Thyroid gland (tissue), 4 donors: ENCODE results near the gene DACH2. TPM values are rescaled to one million over a fixed set of nuclear protein-coding genes. Genes with fewer than 3 reads are reported as not detected.

ENCODE experiments used
- DNase-seq, 2 donors: peaks; one replicate each; pipeline ENCODE4 v3.0.0-alpha.2; 2019
- H3K27ac ChIP-seq, 3 donors: fragments of 200-600 bp; sonication (generic); 1 replicate in 2 of 3; 2 replicates in 1 of 3; pipeline ENCODE4 v1.5.1; 2016 to 2019; ENCODE audit warnings: mild to moderate bottlenecking in 1 of 3, moderate library complexity in 1 of 3
- H3K27me3 ChIP-seq: fragments of 200-600 bp; sonication (generic); one replicate; pipeline ENCODE4 v1.5.1; 2019
- H3K36me3 ChIP-seq, 2 donors: fragments of 200-600 bp; sonication (generic); one replicate each; pipeline ENCODE4 v1.5.1; 2016 to 2019
- H3K4me1 ChIP-seq, 2 donors: fragments of 200-600 bp; sonication (generic); one replicate each; pipeline ENCODE4 v1.5.1; 2017 to 2019
- H3K4me3 ChIP-seq, 3 donors: fragments of 200-600 bp; sonication (generic); replicated peaks in 1 of 3; 1 replicate in 2 of 3; 2 replicates in 1 of 3; pipeline ENCODE4 v1.5.1; 2016; ENCODE audit warnings: mild to moderate bottlenecking in 1 of 3
- H3K9me3 ChIP-seq: fragments of 200-600 bp; sonication (generic); one replicate; pipeline ENCODE4 v1.5.1; 2017
- POLR2A ChIP-seq, 2 donors: fragments of 450-650 bp; IDR thresholded peaks; one replicate each; pipeline ENCODE4 v1.6.1; 2017; ENCODE audit warnings: antibody characterized with exemption in 2 of 2, mild to moderate bottlenecking in 2 of 2, moderate library complexity in 1 of 2
- WGBS, 2 donors: methylation state at CpG; one replicate each; pipeline ENCODE4 v1.1.5; 2017; 5-methylcytosine and 5-hydroxymethylcytosine counted together
- intact Hi-C: fragments of 100-400 bp; cut with DNase I; formaldehyde crosslinking; loops from one replicate; pipeline ENCODE4 v1.15.1; 2023
- total RNA-seq, 4 donors: library from RNA; depleted of rRNA; stranded (reverse); fragments of >200 nt; gene quantifications; one replicate each; pipeline ENCODE4 v1.2.3, GENCODE V29; 2016
- TF ChIP-seq, protein P1 (sequence below), 6 experiments: fragments of 200-600 bp in 3 of 6; fragments of 450-650 bp in 3 of 6; sonication (generic) in 3 of 6; IDR thresholded peaks; one replicate each; pipeline ENCODE4 v1.5.1; 2016 to 2019; ENCODE audit warnings: antibody characterized with exemption in 6 of 6, mild to moderate bottlenecking in 2 of 6, inconsistent platforms in 1 of 6, moderate library complexity in 1 of 6

DACH2 gene
- total RNA-seq, 4 donors from 2014 or later, result 0.13 to 0.54 (median 0.33) TPM; not detected in 1

DNA sequence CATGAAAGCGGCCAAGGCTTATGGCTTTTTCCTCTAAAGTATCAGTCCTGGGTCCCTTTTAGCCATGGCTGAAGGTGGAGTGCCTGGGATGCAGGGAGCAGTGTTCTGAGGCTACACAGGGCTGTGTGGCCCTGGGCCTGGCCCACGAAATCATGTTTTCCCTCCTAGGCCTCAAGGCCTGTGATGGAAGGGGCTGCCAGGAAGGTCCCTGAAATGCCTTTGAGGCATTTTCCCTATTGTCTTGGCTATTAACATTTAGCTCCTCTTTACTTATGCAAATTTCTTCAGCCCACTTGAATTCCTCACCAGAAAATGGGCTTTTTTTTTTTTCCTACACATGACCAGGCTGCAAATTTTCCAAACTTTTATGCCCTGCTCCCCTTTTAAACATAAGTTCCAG is 657.0 kb downstream of the DACH2 start:
- Histone ChIP-seq H3K4me3 (no peak overlapping the region), H3K9me3 (no peaks in the 10 kb centered on the region), H3K36me3 (no peaks in the 10 kb centered on the region), H3K27me3 (no peaks in the 10 kb centered on the region), H3K27ac (no peak overlapping the region), H3K4me1 (no peaks in the 10 kb centered on the region)
- no peak for DNase-seq
- 67 to 100% methylated on average over 1 to 2 of the region's 2 CpGs for WGBS, 2 donors
- TF ChIP-seq, protein P1, sequence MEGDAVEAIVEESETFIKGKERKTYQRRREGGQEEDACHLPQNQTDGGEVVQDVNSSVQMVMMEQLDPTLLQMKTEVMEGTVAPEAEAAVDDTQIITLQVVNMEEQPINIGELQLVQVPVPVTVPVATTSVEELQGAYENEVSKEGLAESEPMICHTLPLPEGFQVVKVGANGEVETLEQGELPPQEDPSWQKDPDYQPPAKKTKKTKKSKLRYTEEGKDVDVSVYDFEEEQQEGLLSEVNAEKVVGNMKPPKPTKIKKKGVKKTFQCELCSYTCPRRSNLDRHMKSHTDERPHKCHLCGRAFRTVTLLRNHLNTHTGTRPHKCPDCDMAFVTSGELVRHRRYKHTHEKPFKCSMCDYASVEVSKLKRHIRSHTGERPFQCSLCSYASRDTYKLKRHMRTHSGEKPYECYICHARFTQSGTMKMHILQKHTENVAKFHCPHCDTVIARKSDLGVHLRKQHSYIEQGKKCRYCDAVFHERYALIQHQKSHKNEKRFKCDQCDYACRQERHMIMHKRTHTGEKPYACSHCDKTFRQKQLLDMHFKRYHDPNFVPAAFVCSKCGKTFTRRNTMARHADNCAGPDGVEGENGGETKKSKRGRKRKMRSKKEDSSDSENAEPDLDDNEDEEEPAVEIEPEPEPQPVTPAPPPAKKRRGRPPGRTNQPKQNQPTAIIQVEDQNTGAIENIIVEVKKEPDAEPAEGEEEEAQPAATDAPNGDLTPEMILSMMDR (IDR thresholded peaks at IDR 0.05), result no peak
- no peak for TF ChIP-seq POLR2A (IDR thresholded peaks at IDR 0.05)
- intact Hi-C loops, result no loop called here

DNA sequence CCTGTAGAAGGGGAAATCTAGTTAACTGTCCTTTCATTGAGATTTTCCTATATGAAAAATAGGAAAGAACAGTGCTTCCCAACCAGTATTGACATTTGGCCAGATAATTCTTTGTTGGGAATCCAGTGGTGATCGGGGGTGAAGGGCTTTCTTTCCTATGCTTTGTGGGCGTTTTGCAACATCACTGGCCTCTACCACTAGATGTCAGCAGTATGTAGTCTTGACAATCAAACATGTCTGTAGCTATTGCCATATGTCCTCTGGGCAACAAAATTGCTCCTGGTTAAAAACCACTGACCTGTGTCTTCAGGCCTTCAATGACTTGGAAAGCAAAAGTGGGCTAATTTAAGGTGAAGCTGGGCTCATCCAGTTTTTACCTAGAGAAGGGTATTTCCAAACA is 658.5 kb downstream of the DACH2 start:
- WGBS, 2 donors, result 23 to 29% methylated on average over 2 of the region's 2 CpGs
- H3K4me3 ChIP-seq, result no peak overlapping the region
- no peak overlapping the region for H3K27ac ChIP-seq
- no peaks in the 10 kb centered on the region for H3K9me3 ChIP-seq
- DNase-seq, result no peak
- intact Hi-C loops, result no loop called here
- TF ChIP-seq POLR2A (IDR thresholded peaks at IDR 0.05), result no peak
- TF ChIP-seq, protein P1 (IDR thresholded peaks at IDR 0.05), result no peak
- H3K27me3 ChIP-seq, result no peaks in the 10 kb centered on the region
- no peaks in the 10 kb centered on the region for H3K4me1 ChIP-seq
- no peaks in the 10 kb centered on the region for H3K36me3 ChIP-seq

DNA sequence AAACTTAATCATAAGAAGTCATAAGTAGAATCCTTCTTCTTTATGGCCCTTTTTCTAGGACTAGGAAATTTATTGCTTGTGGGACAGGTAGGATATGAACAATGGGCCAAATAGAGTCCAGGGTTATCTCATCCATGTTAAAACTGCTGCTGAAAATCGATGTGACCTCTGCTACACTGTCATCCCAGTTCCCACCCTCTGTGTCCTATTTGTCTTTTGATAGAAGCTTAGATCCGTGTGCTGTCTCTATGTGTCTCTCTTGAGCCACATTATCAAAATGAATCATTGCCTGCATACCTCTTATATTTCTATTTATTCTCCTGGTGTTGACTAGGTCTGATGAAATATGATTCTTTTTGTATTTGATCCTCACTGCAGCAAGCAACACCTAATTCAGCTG is 661.4 kb downstream of the DACH2 start:
- intact Hi-C loops, result no loop called here
- 71 to 91% methylated on average over 2 of the region's 2 CpGs for WGBS, 2 donors

DNA sequence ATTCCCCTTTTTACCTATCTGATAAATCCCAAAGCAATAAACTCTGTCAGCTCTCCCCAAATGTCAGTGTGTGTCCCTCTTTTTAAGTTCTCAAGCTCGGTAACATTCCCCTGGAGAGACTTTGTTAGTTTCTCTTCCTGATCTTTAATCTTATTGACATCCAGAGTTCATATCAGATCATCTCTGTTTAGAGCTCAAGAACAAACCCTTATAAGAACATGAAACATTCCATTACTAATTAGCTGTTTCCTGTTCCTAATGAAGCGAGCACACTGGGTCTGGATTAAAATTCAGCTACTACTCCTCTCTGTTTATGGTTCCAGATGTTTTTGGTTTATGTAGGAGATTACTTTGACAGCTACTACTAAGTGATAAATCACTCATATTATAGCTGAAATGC is 681.5 kb downstream of the DACH2 start:
- H3K27me3 ChIP-seq, result no peaks in the 10 kb centered on the region
- no peaks in the 10 kb centered on the region for H3K9me3 ChIP-seq
- TF ChIP-seq, protein P1 (IDR thresholded peaks at IDR 0.05), result no peak
- TF ChIP-seq POLR2A (IDR thresholded peaks at IDR 0.05), result no peak
- intact Hi-C loops, result no loop called here
- no peak overlapping the region for H3K27ac ChIP-seq
- DNase-seq, result no peak
- H3K4me3 ChIP-seq, result no peak overlapping the region
- no peaks in the 10 kb centered on the region for H3K4me1 ChIP-seq
- WGBS, 2 donors, result 50 to 70% methylated on average over 2 of the region's 2 CpGs
- H3K36me3 ChIP-seq, result no peaks in the 10 kb centered on the region

More for the DNA sequence above, 661.4 kb downstream of the DACH2 start:
- H3K36me3 ChIP-seq, result no peaks in the 10 kb centered on the region
- H3K27ac ChIP-seq, result no peak overlapping the region
- H3K27me3 ChIP-seq, result no peaks in the 10 kb centered on the region
- TF ChIP-seq, protein P1 (IDR thresholded peaks at IDR 0.05), result no peak
- no peak for TF ChIP-seq POLR2A (IDR thresholded peaks at IDR 0.05)
- DNase-seq, result no peak
- no peak overlapping the region for H3K4me3 ChIP-seq
- H3K4me1 ChIP-seq, result no peaks in the 10 kb centered on the region
- H3K9me3 ChIP-seq, result no peaks in the 10 kb centered on the region

DNA sequence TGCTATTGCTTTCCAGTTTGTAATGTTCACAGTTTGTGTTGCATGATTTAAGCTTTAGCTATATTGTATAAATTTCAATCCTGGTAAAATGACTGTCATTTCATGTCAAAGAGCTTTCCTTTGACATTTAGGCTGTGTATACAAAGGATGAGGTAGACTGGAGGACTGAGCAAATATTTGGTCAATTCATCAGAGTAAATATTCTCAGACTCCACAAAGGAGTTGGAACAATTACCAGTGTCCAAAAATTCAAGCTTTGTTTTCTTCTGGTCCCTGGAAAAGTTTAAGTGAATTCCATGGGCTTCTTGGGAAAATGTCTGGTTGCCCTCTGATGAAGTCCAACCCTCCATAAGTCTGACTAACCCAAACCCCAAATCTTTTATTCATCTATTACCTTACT is 682.4 kb downstream of the DACH2 start:
- intact Hi-C loops, result no loop called here

More for the DNA sequence above, 682.4 kb downstream of the DACH2 start:
- no peak for TF ChIP-seq POLR2A (IDR thresholded peaks at IDR 0.05)
- TF ChIP-seq, protein P1 (IDR thresholded peaks at IDR 0.05), result no peak
- Histone ChIP-seq H3K27ac (no peak overlapping the region), H3K9me3 (no peaks in the 10 kb centered on the region), H3K27me3 (no peaks in the 10 kb centered on the region), H3K4me1 (no peaks in the 10 kb centered on the region), H3K4me3 (no peak overlapping the region), H3K36me3 (no peaks in the 10 kb centered on the region)
- DNase-seq, result no peak
